ENCODE data around the gene HOXA4. TPM values are rescaled to one million over a fixed set of nuclear protein-coding genes. Genes with fewer than 3 reads are reported as not detected.

HOXA4 gene
- total and polyA plus RNA-seq, 2 experiments from 2014 or later: 0.69 to 1.3 TPM

GRCh38 chr7:27150568-27151340, 20.2 kb upstream of the HOXA4 start:
- 4% methylated on average over 57 of the region's 58 CpGs for WGBS (ENCODE audit: low lambda C conversion rate, missing lambda C conversion rate)
- H3K4me2 ChIP-seq: peak overlapping the region; percentile 89
- H4K20me1 ChIP-seq (ENCODE audit: insufficient read depth, poor library complexity, severe bottlenecking): no peaks in the 10 kb centered on the region
- no peaks in the 10 kb centered on the region for H3K79me2 ChIP-seq
- no peaks in the 10 kb centered on the region for H3K9me2 ChIP-seq (replicated peaks; ENCODE audit: insufficient read depth)
- peaks cover 95% of the 10 kb centered on the region for H3K27me3 ChIP-seq
- H3K4me3 ChIP-seq: peak overlapping the region; percentile 18
- peak; percentile 91 for DNase-seq (ENCODE audit: low spot score)
- H3K27ac ChIP-seq: no peak overlapping the region
- peaks cover 13% of the 10 kb centered on the region for H3K4me1 ChIP-seq (ENCODE audit: insufficient read depth)
- H3K9me3 ChIP-seq (ENCODE audit: low read depth): no peaks in the 10 kb centered on the region
- TF ChIP-seq EZH2 (IDR thresholded peaks at IDR 0.05; ENCODE audit: borderline replicate concordance) (no peak), CTCF (IDR thresholded peaks at IDR 0.05; ENCODE audit: poor library complexity) (peak; percentile 81)
- H3K36me3 ChIP-seq (replicated peaks; ENCODE audit: insufficient read depth, low read depth): no peaks in the 10 kb centered on the region
- H2AFZ ChIP-seq: peak overlapping the region; percentile 32

- TF ChIP-seq CTCF (IDR thresholded peaks at IDR 0.05; ENCODE audit: poor library complexity): no peak
- no peak for TF ChIP-seq EZH2 (IDR thresholded peaks at IDR 0.05; ENCODE audit: borderline replicate concordance)
- TF ChIP-seq EZH2phosphoT487 (IDR thresholded peaks at IDR 0.05; ENCODE audit: low read depth, severe bottlenecking, unreplicated experiment): no peak
- H3K27ac ChIP-seq: no peak overlapping the region
- H2AFZ ChIP-seq: no peak overlapping the region
- no peaks in the 10 kb centered on the region for H3K9me2 ChIP-seq (replicated peaks; ENCODE audit: insufficient read depth)
- no peaks in the 10 kb centered on the region for H3K9me3 ChIP-seq (ENCODE audit: low read depth)
- DNase-seq (ENCODE audit: low spot score): no peak
- no peak overlapping the region for H3K4me3 ChIP-seq
- no peaks in the 10 kb centered on the region for H3K79me2 ChIP-seq
- no peaks in the 10 kb centered on the region for H4K20me1 ChIP-seq (ENCODE audit: insufficient read depth, poor library complexity, severe bottlenecking)
- H3K4me1 ChIP-seq (ENCODE audit: insufficient read depth): peaks cover 10% of the 10 kb centered on the region
- no peaks in the 10 kb centered on the region for H3K36me3 ChIP-seq (replicated peaks; ENCODE audit: insufficient read depth, low read depth)
- WGBS (ENCODE audit: low lambda C conversion rate, missing lambda C conversion rate): 56% methylated on average over 13 of the region's 13 CpGs
- peak overlapping the region; percentile 89 for H3K4me2 ChIP-seq
- H3K27me3 ChIP-seq: peaks cover 95% of the 10 kb centered on the region
These were observed 19.4 kb upstream of the HOXA4 start for GRCh38 chr7:27149842-27150567.

- Histone ChIP-seq H3K4me2 (peak overlapping the region; percentile 73), H2AFZ (no peak overlapping the region), H3K9me2 (replicated peaks; ENCODE audit: insufficient read depth) (no peaks in the 10 kb centered on the region), H3K9me3 (ENCODE audit: low read depth) (no peaks in the 10 kb centered on the region), H3K27ac (no peak overlapping the region), H3K4me3 (no peak overlapping the region), H3K36me3 (replicated peaks; ENCODE audit: insufficient read depth, low read depth) (no peaks in the 10 kb centered on the region), H3K4me1 (ENCODE audit: insufficient read depth) (peaks cover 6% of the 10 kb centered on the region), H4K20me1 (ENCODE audit: insufficient read depth, poor library complexity, severe bottlenecking) (no peaks in the 10 kb centered on the region), H3K79me2 (no peaks in the 10 kb centered on the region), H3K27me3 (peaks cover 95% of the 10 kb centered on the region)
- DNase-seq (ENCODE audit: low spot score): no peak
- 29% methylated on average over 30 of the region's 30 CpGs for WGBS (ENCODE audit: low lambda C conversion rate, missing lambda C conversion rate)
- TF ChIP-seq EZH2 (IDR thresholded peaks at IDR 0.05; ENCODE audit: borderline replicate concordance): no peak
- no peak for TF ChIP-seq CTCF (IDR thresholded peaks at IDR 0.05; ENCODE audit: poor library complexity)
- no peak for TF ChIP-seq EZH2phosphoT487 (IDR thresholded peaks at IDR 0.05; ENCODE audit: low read depth, severe bottlenecking, unreplicated experiment)
These were observed 18.4 kb upstream of the HOXA4 start for GRCh38 chr7:27148756-27149641.
